ENCODE data around the gene SLC7A14. TPM values are rescaled to one million over a fixed set of nuclear protein-coding genes. Genes with fewer than 3 reads are reported as not detected.
A peak's percentile ranks its signal among the peaks of the same experiment; 100 is the strongest.

SLC7A14 gene
- polyA plus RNA-seq, 3 donors = not detected

DNA sequence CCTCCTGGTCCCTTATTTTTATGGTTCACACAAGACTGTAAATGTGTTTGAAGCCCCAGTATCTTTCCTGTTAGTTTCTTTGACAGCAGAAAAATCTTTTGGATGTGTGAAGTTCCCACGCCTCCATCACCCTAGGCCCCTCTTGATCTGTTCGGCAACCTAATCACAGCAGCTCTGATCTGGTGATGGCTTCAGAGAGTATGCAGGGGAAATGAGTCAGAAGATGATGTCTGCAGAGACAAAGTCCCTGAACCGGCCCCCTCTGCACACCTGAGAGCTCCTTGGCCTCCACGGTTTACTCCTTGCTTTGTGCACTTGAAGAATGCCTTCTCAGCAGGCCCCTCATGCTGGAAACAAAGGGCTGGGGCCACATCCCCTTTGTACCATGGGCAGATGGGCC, 103.7 kb downstream of the SLC7A14 start:
- H3K4me3 Mint-ChIP-seq = no peak overlapping the region
- H3K4me1 Mint-ChIP-seq = no peaks in the 10 kb centered on the region
- Histone ChIP-seq H4K20me1 (ENCODE audit: insufficient read depth, low read length) (no peaks in the 10 kb centered on the region), H3K9me3 (replicated peaks in 1 of 2; ENCODE audit: control insufficient read depth in 1 of 2, insufficient read depth in 1 of 2, low read length in 2 of 2) (no peaks in the 10 kb centered on the region), H3K36me3 (replicated peaks in 1 of 2; ENCODE audit: control insufficient read depth in 1 of 2, insufficient read depth in 2 of 2, low read length in 2 of 2) (no peaks in the 10 kb centered on the region), H3K4me2 (replicated peaks; ENCODE audit: extremely low read depth, low read length, poor library complexity, severe bottlenecking) (no peak overlapping the region), H3K4me1 (ENCODE audit: control insufficient read depth in 1 of 2, insufficient read depth in 2 of 2, low read length in 2 of 2) (no peaks in the 10 kb centered on the region), H3K79me2 (ENCODE audit: insufficient read depth, low read length) (no peaks in the 10 kb centered on the region), H3K27ac (ENCODE audit: low read depth in 1 of 2, low read length in 2 of 2) (no peak overlapping the region), H3K9ac (ENCODE audit: insufficient read depth, low read length, poor library complexity, severe bottlenecking) (no peak overlapping the region), H2AFZ (ENCODE audit: insufficient read depth, low read depth, low read length, poor library complexity, severe bottlenecking) (no peak overlapping the region), H3K4me3 (replicated peaks in 1 of 3; ENCODE audit: low read depth in 2 of 3, low read length in 3 of 3) (no peak overlapping the region), H3K27me3 (ENCODE audit: control insufficient read depth in 2 of 2, insufficient read depth in 2 of 2, low read length in 2 of 2) (no peaks in the 10 kb centered on the region)
- H3K27me3 Mint-ChIP-seq (ENCODE audit: low read depth in 3 of 3) = peaks cover 0 to 2% (median 1%) of the 10 kb centered on the region in 3 donors
- TF ChIP-seq CTCF (IDR thresholded peaks at IDR 0.05) = no peak
- H3K27ac Mint-ChIP-seq = no peak overlapping the region
- WGBS (ENCODE audit: insufficient coverage) = 85% methylated on average over 3 of the region's 4 CpGs
- intact Hi-C loops (cut with micrococcal nuclease) = no loop called here
- no peaks in the 10 kb centered on the region for H3K36me3 Mint-ChIP-seq
- peaks cover 0 to 4% (median 0%) of the 10 kb centered on the region in 7 donors for H3K9me3 Mint-ChIP-seq
- no peak for DNase-seq

- H3K36me3 Mint-ChIP-seq = no peaks in the 10 kb centered on the region
- no peaks in the 10 kb centered on the region for H3K9me3 ChIP-seq (replicated peaks in 1 of 2; ENCODE audit: control insufficient read depth in 1 of 2, insufficient read depth in 1 of 2, low read length in 2 of 2)
- H3K79me2 ChIP-seq (ENCODE audit: insufficient read depth, low read length) = no peaks in the 10 kb centered on the region
- no peaks in the 10 kb centered on the region for H4K20me1 ChIP-seq (ENCODE audit: insufficient read depth, low read length)
- intact Hi-C loops (cut with micrococcal nuclease) = no loop called here
- H3K27ac Mint-ChIP-seq = peak overlapping the region in 1 of 7 donors; percentile 62
- H3K27ac ChIP-seq (ENCODE audit: low read depth in 1 of 2, low read length in 2 of 2) = no peak overlapping the region
- H2AFZ ChIP-seq (ENCODE audit: insufficient read depth, low read depth, low read length, poor library complexity, severe bottlenecking) = no peak overlapping the region
- no peak overlapping the region for H3K4me3 Mint-ChIP-seq
- peaks cover 0 to 4% (median 0%) of the 10 kb centered on the region in 7 donors for H3K9me3 Mint-ChIP-seq
- H3K4me3 ChIP-seq (replicated peaks in 1 of 3; ENCODE audit: low read depth in 2 of 3, low read length in 3 of 3) = no peak overlapping the region
- H3K27me3 Mint-ChIP-seq (ENCODE audit: low read depth in 3 of 3) = peaks cover 0 to 7% (median 2%) of the 10 kb centered on the region in 3 donors
- no peaks in the 10 kb centered on the region for H3K4me1 Mint-ChIP-seq
- no peaks in the 10 kb centered on the region for H3K36me3 ChIP-seq (replicated peaks in 1 of 2; ENCODE audit: control insufficient read depth in 1 of 2, insufficient read depth in 2 of 2, low read length in 2 of 2)
- H3K4me2 ChIP-seq (replicated peaks; ENCODE audit: extremely low read depth, low read length, poor library complexity, severe bottlenecking) = no peak overlapping the region
- H3K9ac ChIP-seq (ENCODE audit: insufficient read depth, low read length, poor library complexity, severe bottlenecking) = no peak overlapping the region
- 73% methylated on average over 2 of the region's 4 CpGs for whole genome bisulfite sequencing (ENCODE audit: insufficient coverage)
- TF ChIP-seq CTCF (IDR thresholded peaks at IDR 0.05) = no peak
- no peak for DNase-seq
- no peaks in the 10 kb centered on the region for H3K4me1 ChIP-seq (ENCODE audit: control insufficient read depth in 1 of 2, insufficient read depth in 2 of 2, low read length in 2 of 2)
- no peaks in the 10 kb centered on the region for H3K27me3 ChIP-seq (ENCODE audit: control insufficient read depth in 2 of 2, insufficient read depth in 2 of 2, low read length in 2 of 2)
Measured at GRCh38 chr3:170480111-170480510, 105.8 kb downstream of the SLC7A14 start.
